Liver (tissue), 3 donors: Measurements from ENCODE around the gene MYOM1.

Experiments used
- ATF3 ChIP-seq: IDR thresholded peaks from 2 replicates; pipeline ENCODE4 v1.6.1; 2016; ENCODE audit warnings: antibody characterized with exemption
- CTCF ChIP-seq: fragments of 150-350 bp; IDR thresholded peaks from 2 replicates; pipeline ENCODE4 v1.5.1; 2017; ENCODE audit warnings: improper control_type of control experiment, low read depth, low read length; ENCODE audit not compliant: missing input control
- RAD21 ChIP-seq, 2 donors: IDR thresholded peaks; 2 replicates each; pipeline ENCODE4 v1.6.1; 2016; ENCODE audit warnings: antibody characterized with exemption in 2 of 2, mild to moderate bottlenecking in 2 of 2
- REST ChIP-seq: IDR thresholded peaks from 2 replicates; pipeline ENCODE4 v1.6.1; 2016; ENCODE audit warnings: antibody characterized with exemption, mild to moderate bottlenecking
- YY1 ChIP-seq: IDR thresholded peaks from 2 replicates; pipeline ENCODE4 v1.6.1; 2016; ENCODE audit warnings: antibody characterized with exemption, mild to moderate bottlenecking
- ZBTB33 ChIP-seq: IDR thresholded peaks from 2 replicates; pipeline ENCODE4 v1.6.1; 2016; ENCODE audit warnings: antibody characterized with exemption
- donor health status: healthy.
- donor health status: healthy.

GRCh38 chr18:3040173-3040572, 179.6 kb downstream of the MYOM1 start:
- no peak for TF ChIP-seq ATF3
- no peak for TF ChIP-seq CTCF
- TF ChIP-seq RAD21 (IDR thresholded peaks at IDR 0.05) = no peak
- no peak for TF ChIP-seq ZBTB33
- no peak for TF ChIP-seq REST
- no peak for TF ChIP-seq YY1
